Body of pancreas (tissue), 4 donors: ENCODE results near the gene OR3A3.

ENCODE experiments used
- POLR2A ChIP-seq, 3 donors: fragments of 450-650 bp; IDR thresholded peaks; one replicate each; pipeline ENCODE4 v1.6.1; 2016; ENCODE audit warnings: antibody characterized with exemption in 3 of 3, mild to moderate bottlenecking in 2 of 3
- TF ChIP-seq, protein P1 (sequence below), 7 experiments: fragments of 450-650 bp in 4 of 7; fragments of 200-600 bp in 3 of 7; sonication (generic) in 3 of 7; IDR thresholded peaks; one replicate each; pipeline ENCODE4 v1.5.1; 2016 to 2019; ENCODE audit warnings: antibody characterized with exemption in 7 of 7

- TF ChIP-seq, protein P1, sequence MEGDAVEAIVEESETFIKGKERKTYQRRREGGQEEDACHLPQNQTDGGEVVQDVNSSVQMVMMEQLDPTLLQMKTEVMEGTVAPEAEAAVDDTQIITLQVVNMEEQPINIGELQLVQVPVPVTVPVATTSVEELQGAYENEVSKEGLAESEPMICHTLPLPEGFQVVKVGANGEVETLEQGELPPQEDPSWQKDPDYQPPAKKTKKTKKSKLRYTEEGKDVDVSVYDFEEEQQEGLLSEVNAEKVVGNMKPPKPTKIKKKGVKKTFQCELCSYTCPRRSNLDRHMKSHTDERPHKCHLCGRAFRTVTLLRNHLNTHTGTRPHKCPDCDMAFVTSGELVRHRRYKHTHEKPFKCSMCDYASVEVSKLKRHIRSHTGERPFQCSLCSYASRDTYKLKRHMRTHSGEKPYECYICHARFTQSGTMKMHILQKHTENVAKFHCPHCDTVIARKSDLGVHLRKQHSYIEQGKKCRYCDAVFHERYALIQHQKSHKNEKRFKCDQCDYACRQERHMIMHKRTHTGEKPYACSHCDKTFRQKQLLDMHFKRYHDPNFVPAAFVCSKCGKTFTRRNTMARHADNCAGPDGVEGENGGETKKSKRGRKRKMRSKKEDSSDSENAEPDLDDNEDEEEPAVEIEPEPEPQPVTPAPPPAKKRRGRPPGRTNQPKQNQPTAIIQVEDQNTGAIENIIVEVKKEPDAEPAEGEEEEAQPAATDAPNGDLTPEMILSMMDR (IDR thresholded peaks at IDR 0.05) = no peak
- TF ChIP-seq POLR2A (IDR thresholded peaks at IDR 0.05) = no peak
These were observed at the start of gene OR3A3 for GRCh38 chr17:3411070-3411469.
